GM12878 (cell line): ENCODE measurements around the gene MYO1E.

Experiments
- ASH2L ChIP-seq: fragments of 300-600, 200-600 bp; sonication (generic); IDR thresholded peaks from 2 replicates; pipeline ENCODE4 v1.6.1; 2017; ENCODE audit warnings: low read depth, mild to moderate bottlenecking, borderline replicate concordance
- BRCA1 ChIP-seq: IDR thresholded peaks from 2 replicates; pipeline ENCODE4 v1.6.1; 2011; ENCODE audit warnings: low read depth, low read length, improper control_type of control experiment
- EP300 ChIP-seq, 2 experiments: fragments of 150-350 bp in 1 of 2; IDR thresholded peaks; 2 replicates each; pipeline ENCODE4 v1.6.1; 2011 to 2012; ENCODE audit warnings: low read depth in 2 of 2, low read length in 2 of 2, borderline replicate concordance in 1 of 2, improper control_type of control experiment in 1 of 2, inconsistent platforms in 1 of 2; ENCODE audit not compliant: control insufficient read depth in 1 of 2
- NFIC ChIP-seq: IDR thresholded peaks from 2 replicates; pipeline ENCODE4 v1.6.1; 2012; ENCODE audit warnings: low read depth, mild to moderate bottlenecking, inconsistent platforms, low read length, moderate library complexity
- POLR2A ChIP-seq: IDR thresholded peaks from 2 replicates; pipeline ENCODE4 v1.6.1; 2011; ENCODE audit warnings: low read depth, mild to moderate bottlenecking, low read length
- POLR2AphosphoS5 ChIP-seq: IDR thresholded peaks from 2 replicates; pipeline ENCODE4 v1.6.1; 2011; ENCODE audit warnings: mild to moderate bottlenecking, low read length, inconsistent platforms
- SUZ12 ChIP-seq: fragments of 200-600 bp; sonication (generic); IDR thresholded peaks from one replicate; pipeline ENCODE4 v1.6.1; 2018; ENCODE audit warnings: antibody characterized with exemption, mild to moderate bottlenecking; ENCODE audit not compliant: unreplicated experiment
- TF ChIP-seq, protein P1 (sequence below), 3 experiments: IDR thresholded peaks in 2 of 3; conservative IDR thresholded peaks in 1 of 3; 2 replicates each; pipeline ENCODE4 v1.5.1; 2011; ENCODE audit warnings: low read depth in 3 of 3, low read length in 3 of 3, mild to moderate bottlenecking in 3 of 3, control low read depth in 2 of 3, moderate library complexity in 2 of 3, inconsistent platforms in 1 of 3, mixed read lengths in 1 of 3; ENCODE audit not compliant: control insufficient read depth in 2 of 3, insufficient read depth in 1 of 3; ENCODE audit errors: extremely low read depth in 1 of 3
- TF ChIP-seq, protein P2 (sequence below): IDR thresholded peaks from 2 replicates; pipeline ENCODE4 v1.6.1; 2012; ENCODE audit warnings: low read length, inconsistent platforms
- TF ChIP-seq, protein P3 (sequence below): IDR thresholded peaks from 2 replicates; pipeline ENCODE4 v1.6.1; 2012; ENCODE audit warnings: low read depth, low read length, improper control_type of control experiment

DNA sequence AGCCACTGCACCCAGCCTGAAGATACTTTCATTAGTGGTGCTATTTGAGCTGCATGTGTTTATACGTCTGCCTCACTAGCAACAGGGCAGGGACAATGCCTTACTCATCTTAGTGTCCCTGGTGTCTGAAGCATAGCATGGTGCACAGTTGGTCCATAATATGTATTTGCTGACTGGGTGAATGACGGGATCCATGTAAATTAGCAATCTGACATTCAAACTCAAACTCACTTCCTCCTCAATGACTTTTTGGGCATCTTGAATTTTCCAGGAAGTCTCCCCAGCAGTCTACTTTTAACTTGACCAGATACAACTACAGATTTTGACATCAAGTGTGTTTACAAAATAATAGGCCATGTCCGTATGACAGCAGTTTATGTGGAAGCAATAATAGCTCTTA lies 169.0 kb downstream of the MYO1E start:
- TF ChIP-seq, protein P1, sequence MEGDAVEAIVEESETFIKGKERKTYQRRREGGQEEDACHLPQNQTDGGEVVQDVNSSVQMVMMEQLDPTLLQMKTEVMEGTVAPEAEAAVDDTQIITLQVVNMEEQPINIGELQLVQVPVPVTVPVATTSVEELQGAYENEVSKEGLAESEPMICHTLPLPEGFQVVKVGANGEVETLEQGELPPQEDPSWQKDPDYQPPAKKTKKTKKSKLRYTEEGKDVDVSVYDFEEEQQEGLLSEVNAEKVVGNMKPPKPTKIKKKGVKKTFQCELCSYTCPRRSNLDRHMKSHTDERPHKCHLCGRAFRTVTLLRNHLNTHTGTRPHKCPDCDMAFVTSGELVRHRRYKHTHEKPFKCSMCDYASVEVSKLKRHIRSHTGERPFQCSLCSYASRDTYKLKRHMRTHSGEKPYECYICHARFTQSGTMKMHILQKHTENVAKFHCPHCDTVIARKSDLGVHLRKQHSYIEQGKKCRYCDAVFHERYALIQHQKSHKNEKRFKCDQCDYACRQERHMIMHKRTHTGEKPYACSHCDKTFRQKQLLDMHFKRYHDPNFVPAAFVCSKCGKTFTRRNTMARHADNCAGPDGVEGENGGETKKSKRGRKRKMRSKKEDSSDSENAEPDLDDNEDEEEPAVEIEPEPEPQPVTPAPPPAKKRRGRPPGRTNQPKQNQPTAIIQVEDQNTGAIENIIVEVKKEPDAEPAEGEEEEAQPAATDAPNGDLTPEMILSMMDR (IDR thresholded peaks at IDR 0.05 in 2 of 3, conservative IDR thresholded peaks at IDR 0.05 in 1 of 3; ENCODE audit: control insufficient read depth in 2 of 3, extremely low read depth in 1 of 3, insufficient read depth in 1 of 3, low read depth in 3 of 3, low read length in 3 of 3) = no peak
- TF ChIP-seq SUZ12 = no peak
- TF ChIP-seq, protein P2, sequence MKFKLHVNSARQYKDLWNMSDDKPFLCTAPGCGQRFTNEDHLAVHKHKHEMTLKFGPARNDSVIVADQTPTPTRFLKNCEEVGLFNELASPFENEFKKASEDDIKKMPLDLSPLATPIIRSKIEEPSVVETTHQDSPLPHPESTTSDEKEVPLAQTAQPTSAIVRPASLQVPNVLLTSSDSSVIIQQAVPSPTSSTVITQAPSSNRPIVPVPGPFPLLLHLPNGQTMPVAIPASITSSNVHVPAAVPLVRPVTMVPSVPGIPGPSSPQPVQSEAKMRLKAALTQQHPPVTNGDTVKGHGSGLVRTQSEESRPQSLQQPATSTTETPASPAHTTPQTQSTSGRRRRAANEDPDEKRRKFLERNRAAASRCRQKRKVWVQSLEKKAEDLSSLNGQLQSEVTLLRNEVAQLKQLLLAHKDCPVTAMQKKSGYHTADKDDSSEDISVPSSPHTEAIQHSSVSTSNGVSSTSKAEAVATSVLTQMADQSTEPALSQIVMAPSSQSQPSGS = no peak
- TF ChIP-seq BRCA1 = no peak
- no peak for TF ChIP-seq NFIC
- no peak for TF ChIP-seq POLR2A
- no peak for TF ChIP-seq POLR2AphosphoS5
- no peak for TF ChIP-seq EP300 (IDR thresholded peaks at IDR 0.05; ENCODE audit: borderline replicate concordance in 1 of 2, control insufficient read depth in 1 of 2, low read depth in 2 of 2, low read length in 2 of 2)
- TF ChIP-seq ASH2L = no peak
- TF ChIP-seq, protein P3, sequence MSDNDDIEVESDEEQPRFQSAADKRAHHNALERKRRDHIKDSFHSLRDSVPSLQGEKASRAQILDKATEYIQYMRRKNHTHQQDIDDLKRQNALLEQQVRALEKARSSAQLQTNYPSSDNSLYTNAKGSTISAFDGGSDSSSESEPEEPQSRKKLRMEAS = no peak
